Vagina (tissue), 2 donors: ENCODE measurements around the gene CCDC112. TPM values are rescaled to one million over a fixed set of nuclear protein-coding genes. Genes with fewer than 3 reads are reported as not detected.

Source experiments
- DNase-seq, 2 donors: peaks; one replicate each; pipeline ENCODE4 v3.0.0-alpha.2; 2017; ENCODE audit errors: extremely low spot score in 2 of 2
- H3K27ac ChIP-seq: fragments of 200-600 bp; sonication (generic); one replicate; pipeline ENCODE4 v1.5.1; 2019
- H3K27me3 ChIP-seq: fragments of 200-600 bp; sonication (generic); one replicate; pipeline ENCODE4 v1.5.1; 2019
- H3K36me3 ChIP-seq, 2 donors: fragments of 200-600 bp; sonication (generic); one replicate each; pipeline ENCODE4 v1.5.1; 2017 to 2019
- H3K4me1 ChIP-seq: fragments of 200-600 bp; sonication (generic); one replicate; pipeline ENCODE4 v1.5.1; 2019
- H3K4me3 ChIP-seq, 2 donors: fragments of 200-600 bp; sonication (generic); 1 replicate in 1 of 2; 2 replicates in 1 of 2; pipeline ENCODE4 v1.5.1; 2016 to 2019
- H3K9me3 ChIP-seq: fragments of 200-600 bp; sonication (generic); one replicate; pipeline ENCODE4 v1.5.1; 2019
- POLR2A ChIP-seq, 2 donors: fragments of 450-650 bp; IDR thresholded peaks; one replicate each; pipeline ENCODE4 v1.6.1; 2017; ENCODE audit warnings: antibody characterized with exemption in 2 of 2, mild to moderate bottlenecking in 2 of 2, moderate library complexity in 2 of 2
- POLR2AphosphoS5 ChIP-seq, 2 donors: sonication (generic); formaldehyde crosslinking; IDR thresholded peaks; one replicate each; pipeline ENCODE4 v1.9.0; 2017; ENCODE audit warnings: antibody characterized with exemption in 2 of 2, mild to moderate bottlenecking in 2 of 2, low read depth in 1 of 2; ENCODE audit not compliant: insufficient read depth in 1 of 2
- intact Hi-C: fragments of 100-400 bp; cut with DNase I; formaldehyde crosslinking; loops from one replicate; pipeline ENCODE4 v1.15.1; 2023
- total RNA-seq: library from RNA; depleted of rRNA; stranded (reverse); fragments of >200 nt; gene quantifications from one replicate; pipeline ENCODE4 v1.2.3, GENCODE V29; 2016
- TF ChIP-seq, protein P1 (sequence below), 3 experiments: fragments of 450-650 bp in 2 of 3; fragments of 200-600 bp in 1 of 3; sonication (generic) in 1 of 3; IDR thresholded peaks; one replicate each; pipeline ENCODE4 v1.5.1; 2017 to 2019; ENCODE audit warnings: antibody characterized with exemption in 3 of 3, mild to moderate bottlenecking in 2 of 3, moderate library complexity in 2 of 3

The CCDC112 gene
- total RNA-seq, 1 donor from 2014 or later = 7.9 TPM

DNA sequence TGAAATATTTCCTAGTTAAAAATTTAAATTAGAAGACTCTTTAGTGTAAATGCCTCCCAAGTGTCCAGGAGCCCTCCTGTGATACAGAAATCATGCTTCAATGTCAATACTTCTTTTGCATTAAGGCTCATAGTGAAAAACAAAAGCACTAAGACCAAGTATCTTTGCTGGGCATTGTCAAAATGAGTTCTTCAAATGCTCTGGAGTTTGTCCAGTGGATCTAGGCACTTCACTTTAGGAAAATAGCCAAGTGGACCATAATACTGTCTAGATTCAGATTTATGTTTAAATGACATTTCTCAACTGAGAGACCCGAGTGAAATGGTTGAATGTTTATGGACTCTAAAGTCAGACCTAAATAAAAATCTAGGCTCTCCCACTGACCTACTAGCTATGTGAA lies 21.3 kb upstream of the CCDC112 start:
- DNase-seq = no peak
- Histone ChIP-seq H3K4me1 (no peaks in the 10 kb centered on the region), H3K9me3 (no peaks in the 10 kb centered on the region), H3K4me3 (no peak overlapping the region), H3K27me3 (no peaks in the 10 kb centered on the region), H3K27ac (no peak overlapping the region), H3K36me3 (no peaks in the 10 kb centered on the region)
- TF ChIP-seq POLR2AphosphoS5 (IDR thresholded peaks at IDR 0.05; ENCODE audit: insufficient read depth in 1 of 2, low read depth in 1 of 2) (no peak), POLR2A (IDR thresholded peaks at IDR 0.05) (no peak)
- TF ChIP-seq, protein P1, sequence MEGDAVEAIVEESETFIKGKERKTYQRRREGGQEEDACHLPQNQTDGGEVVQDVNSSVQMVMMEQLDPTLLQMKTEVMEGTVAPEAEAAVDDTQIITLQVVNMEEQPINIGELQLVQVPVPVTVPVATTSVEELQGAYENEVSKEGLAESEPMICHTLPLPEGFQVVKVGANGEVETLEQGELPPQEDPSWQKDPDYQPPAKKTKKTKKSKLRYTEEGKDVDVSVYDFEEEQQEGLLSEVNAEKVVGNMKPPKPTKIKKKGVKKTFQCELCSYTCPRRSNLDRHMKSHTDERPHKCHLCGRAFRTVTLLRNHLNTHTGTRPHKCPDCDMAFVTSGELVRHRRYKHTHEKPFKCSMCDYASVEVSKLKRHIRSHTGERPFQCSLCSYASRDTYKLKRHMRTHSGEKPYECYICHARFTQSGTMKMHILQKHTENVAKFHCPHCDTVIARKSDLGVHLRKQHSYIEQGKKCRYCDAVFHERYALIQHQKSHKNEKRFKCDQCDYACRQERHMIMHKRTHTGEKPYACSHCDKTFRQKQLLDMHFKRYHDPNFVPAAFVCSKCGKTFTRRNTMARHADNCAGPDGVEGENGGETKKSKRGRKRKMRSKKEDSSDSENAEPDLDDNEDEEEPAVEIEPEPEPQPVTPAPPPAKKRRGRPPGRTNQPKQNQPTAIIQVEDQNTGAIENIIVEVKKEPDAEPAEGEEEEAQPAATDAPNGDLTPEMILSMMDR (IDR thresholded peaks at IDR 0.05) = no peak
- intact Hi-C loops = no loop called here

DNA sequence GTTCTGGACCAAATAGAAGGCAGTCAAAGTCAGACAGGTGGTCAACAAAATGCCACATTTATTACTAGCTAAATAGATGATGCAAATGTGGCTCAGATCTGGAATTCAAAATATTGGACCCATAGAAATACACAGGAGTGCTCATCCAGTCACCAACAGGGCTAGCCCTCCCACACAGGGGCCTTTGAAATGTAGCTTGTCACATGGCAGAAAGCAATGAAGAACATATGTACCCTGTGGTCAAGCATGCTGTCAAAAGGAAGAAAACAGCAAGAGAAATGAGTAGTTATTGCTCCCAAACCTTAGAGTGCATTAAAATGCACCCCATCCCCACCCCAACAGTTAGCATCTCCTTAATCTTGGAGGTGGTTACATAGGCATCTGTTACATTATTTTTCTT lies 20.9 kb upstream of the CCDC112 start:
- no peak overlapping the region for H3K4me3 ChIP-seq
- H3K36me3 ChIP-seq = no peaks in the 10 kb centered on the region
- TF ChIP-seq POLR2A (IDR thresholded peaks at IDR 0.05) = no peak
- TF ChIP-seq POLR2AphosphoS5 (IDR thresholded peaks at IDR 0.05; ENCODE audit: insufficient read depth in 1 of 2, low read depth in 1 of 2) = no peak
- TF ChIP-seq, protein P1 (IDR thresholded peaks at IDR 0.05) = no peak
- H3K27ac ChIP-seq = no peak overlapping the region
- intact Hi-C loops = no loop called here
- no peak for DNase-seq
- H3K27me3 ChIP-seq = no peaks in the 10 kb centered on the region
- no peaks in the 10 kb centered on the region for H3K9me3 ChIP-seq
- no peaks in the 10 kb centered on the region for H3K4me1 ChIP-seq

DNA sequence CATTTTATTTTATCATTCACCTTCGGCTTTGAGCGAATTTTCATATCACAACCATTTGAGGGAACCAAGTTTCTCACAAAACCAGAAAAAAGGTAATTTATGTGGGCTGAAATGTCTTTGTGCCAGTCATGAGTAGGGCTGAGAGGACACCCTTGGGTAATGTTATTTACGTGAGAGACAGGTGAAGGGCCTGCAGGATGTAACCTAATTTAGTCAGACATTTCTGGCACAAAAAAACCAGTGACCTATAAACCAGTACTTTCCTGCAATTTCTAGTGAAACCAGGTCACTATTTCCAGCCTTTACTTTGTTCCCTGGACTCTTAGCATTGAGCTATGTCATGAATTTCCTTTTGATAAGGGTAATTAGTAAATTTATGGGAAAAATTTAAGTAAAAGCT lies 17.2 kb upstream of the CCDC112 start:
- TF ChIP-seq POLR2A (IDR thresholded peaks at IDR 0.05) (no peak), POLR2AphosphoS5 (IDR thresholded peaks at IDR 0.05; ENCODE audit: insufficient read depth in 1 of 2, low read depth in 1 of 2) (no peak)
- TF ChIP-seq, protein P1 (IDR thresholded peaks at IDR 0.05) = no peak
- Histone ChIP-seq H3K4me1 (no peaks in the 10 kb centered on the region), H3K4me3 (no peak overlapping the region)

DNA sequence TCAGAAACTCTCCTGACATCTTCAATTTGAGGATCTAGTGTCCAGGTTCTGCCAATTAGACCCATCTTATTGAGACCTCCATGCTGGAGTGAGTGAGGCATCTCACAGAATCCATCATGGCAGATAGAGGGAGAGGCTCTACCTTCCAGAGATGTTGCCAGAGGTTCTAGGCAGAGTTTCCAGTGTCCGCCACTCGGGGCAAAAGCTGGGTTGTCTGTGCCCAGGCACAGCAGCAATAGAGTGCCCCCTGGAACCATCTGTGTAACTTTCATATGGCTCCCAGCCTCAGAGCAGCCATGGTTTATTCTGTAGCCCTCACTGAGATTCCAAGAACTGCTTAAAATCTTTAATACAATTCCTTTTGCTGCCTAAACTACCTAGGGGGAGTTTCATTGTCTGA lies 16.6 kb upstream of the CCDC112 start:
- Histone ChIP-seq H3K4me3 (no peak overlapping the region), H3K4me1 (no peaks in the 10 kb centered on the region), H3K27ac (no peak overlapping the region), H3K36me3 (no peaks in the 10 kb centered on the region), H3K27me3 (no peaks in the 10 kb centered on the region), H3K9me3 (no peaks in the 10 kb centered on the region)
- TF ChIP-seq POLR2AphosphoS5 (IDR thresholded peaks at IDR 0.05; ENCODE audit: insufficient read depth in 1 of 2, low read depth in 1 of 2) = no peak
- no peak for TF ChIP-seq POLR2A (IDR thresholded peaks at IDR 0.05)
- TF ChIP-seq, protein P1 (IDR thresholded peaks at IDR 0.05) = no peak
- no peak for DNase-seq
- intact Hi-C loops = loop anchor here (5.0 kb wide), 1 partner anchor 274 kb away; no protein-coding TSS in a partner anchor

More for the DNA sequence above, 17.2 kb upstream of the CCDC112 start:
- intact Hi-C loops = loop anchor here (5.0 kb wide), 1 partner anchor 274 kb away; no protein-coding TSS in a partner anchor
- no peak overlapping the region for H3K27ac ChIP-seq
- no peaks in the 10 kb centered on the region for H3K9me3 ChIP-seq
- DNase-seq = no peak
- H3K27me3 ChIP-seq = no peaks in the 10 kb centered on the region
- no peaks in the 10 kb centered on the region for H3K36me3 ChIP-seq

DNA sequence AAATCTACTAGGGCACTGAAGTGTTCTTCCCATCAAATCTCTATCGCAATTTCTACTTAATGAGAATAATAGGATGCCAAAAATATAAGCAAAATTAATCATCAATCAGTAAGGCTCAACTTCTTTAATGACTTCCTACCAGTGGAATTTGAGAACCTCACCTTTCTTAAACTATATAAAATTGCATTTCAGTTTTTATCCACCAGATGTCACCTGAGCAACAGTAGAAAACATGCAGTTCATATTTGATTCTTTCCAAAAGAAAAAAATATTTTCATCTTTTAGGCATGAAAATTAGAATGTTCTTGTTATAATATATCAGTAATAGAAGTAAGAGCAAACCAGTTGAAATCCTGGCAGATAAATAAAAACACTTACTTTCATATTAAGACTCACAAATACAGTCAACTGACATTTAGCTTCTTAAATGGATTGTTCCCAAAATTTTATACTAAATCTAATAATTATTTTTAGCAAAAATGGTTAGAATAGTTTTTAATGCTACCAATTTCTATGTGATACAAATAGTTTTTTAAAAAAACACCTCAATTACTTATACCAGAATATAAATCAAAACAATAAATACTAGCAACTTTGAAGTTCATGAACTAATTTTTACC lies 13.4 kb upstream of the CCDC112 start:
- H3K4me1 ChIP-seq = no peaks in the 10 kb centered on the region
- H3K27ac ChIP-seq = no peak overlapping the region
- H3K36me3 ChIP-seq = no peaks in the 10 kb centered on the region
- no peak for DNase-seq
- TF ChIP-seq, protein P1 (IDR thresholded peaks at IDR 0.05) = peak; percentile 52 to 88 (median 56)
- no peak for TF ChIP-seq POLR2A (IDR thresholded peaks at IDR 0.05)
- TF ChIP-seq POLR2AphosphoS5 (IDR thresholded peaks at IDR 0.05; ENCODE audit: insufficient read depth in 1 of 2, low read depth in 1 of 2) = no peak
- no peak overlapping the region for H3K4me3 ChIP-seq
- intact Hi-C loops = loop anchor here (5.0 kb wide), 1 partner anchor 277 kb away; no protein-coding TSS in a partner anchor
- H3K9me3 ChIP-seq = no peaks in the 10 kb centered on the region
- no peaks in the 10 kb centered on the region for H3K27me3 ChIP-seq
